ENCODE data around the gene SLC22A17. TPM values are rescaled to one million over a fixed set of nuclear protein-coding genes. Genes with fewer than 3 reads are reported as not detected.

SLC22A17 gene
- polyA plus RNA-seq, 4 donors, result 50.8 to 79.6 (median 69.3) TPM

DNA sequence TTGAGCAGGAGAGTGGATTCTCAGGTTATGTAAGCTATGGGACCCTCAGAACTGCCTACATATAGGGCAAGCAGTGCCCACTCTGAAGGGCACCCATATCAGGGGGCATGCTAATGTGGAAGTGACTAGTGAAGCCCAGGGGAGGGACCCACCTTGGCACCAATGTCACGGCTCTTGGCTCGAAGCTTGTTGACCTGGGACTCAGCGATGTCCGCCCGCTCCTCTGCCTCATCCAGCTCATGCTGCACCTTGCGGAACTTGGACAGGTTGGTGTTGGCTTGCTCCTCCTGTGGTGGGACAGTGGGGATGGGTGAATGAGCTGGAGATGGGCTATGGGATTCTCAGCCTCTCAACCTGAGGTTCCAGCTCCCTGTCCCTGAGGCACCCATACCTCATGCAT, 29.6 kb upstream of the SLC22A17 start:
- no peak for DNase-seq (ENCODE audit: low read depth in 4 of 4, low spot score in 2 of 4)

DNA sequence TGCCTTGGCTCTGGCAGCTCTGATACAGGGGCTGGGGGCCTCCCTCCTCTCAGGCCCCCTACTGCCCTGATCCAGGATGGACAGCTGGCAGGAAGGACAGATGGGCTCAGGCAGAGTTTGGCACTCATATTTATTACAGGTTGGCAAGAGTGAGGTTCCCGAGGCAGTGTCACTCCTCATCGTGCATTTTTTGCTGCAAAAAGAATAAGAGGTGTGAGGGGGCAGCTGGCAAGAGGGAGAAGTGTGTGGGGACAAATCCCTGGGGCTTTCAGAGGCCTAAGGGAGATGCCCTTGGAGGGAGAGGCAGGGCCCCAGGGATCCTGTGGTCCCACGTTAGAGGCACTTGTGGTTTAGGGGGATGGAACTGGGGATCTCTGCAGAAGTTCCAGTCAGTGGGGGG, 29.2 kb upstream of the SLC22A17 start:
- DNase-seq (ENCODE audit: low read depth in 4 of 4, low spot score in 2 of 4), result no peak

DNA sequence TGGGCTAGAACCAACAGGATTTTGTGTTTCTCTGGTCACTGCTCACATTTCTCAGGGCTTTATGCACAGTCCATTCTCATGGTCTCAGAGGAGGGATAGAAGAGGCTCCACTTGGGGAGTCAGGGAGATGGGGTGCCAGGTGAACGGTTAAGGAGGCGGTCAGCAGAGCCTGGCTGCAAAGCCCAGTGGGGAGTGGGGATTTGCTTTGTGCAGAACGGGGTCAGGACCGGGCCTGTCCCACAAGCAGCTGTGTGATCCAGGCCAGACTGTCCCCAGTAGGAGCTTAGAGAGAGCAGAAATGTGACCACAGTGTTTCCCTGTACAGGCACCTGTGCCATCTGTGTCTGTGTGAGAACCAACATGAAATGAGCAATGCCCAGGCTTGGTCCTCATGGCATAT, 28.3 kb upstream of the SLC22A17 start:
- DNase-seq (ENCODE audit: low read depth in 4 of 4, low spot score in 2 of 4), result no peak

DNA sequence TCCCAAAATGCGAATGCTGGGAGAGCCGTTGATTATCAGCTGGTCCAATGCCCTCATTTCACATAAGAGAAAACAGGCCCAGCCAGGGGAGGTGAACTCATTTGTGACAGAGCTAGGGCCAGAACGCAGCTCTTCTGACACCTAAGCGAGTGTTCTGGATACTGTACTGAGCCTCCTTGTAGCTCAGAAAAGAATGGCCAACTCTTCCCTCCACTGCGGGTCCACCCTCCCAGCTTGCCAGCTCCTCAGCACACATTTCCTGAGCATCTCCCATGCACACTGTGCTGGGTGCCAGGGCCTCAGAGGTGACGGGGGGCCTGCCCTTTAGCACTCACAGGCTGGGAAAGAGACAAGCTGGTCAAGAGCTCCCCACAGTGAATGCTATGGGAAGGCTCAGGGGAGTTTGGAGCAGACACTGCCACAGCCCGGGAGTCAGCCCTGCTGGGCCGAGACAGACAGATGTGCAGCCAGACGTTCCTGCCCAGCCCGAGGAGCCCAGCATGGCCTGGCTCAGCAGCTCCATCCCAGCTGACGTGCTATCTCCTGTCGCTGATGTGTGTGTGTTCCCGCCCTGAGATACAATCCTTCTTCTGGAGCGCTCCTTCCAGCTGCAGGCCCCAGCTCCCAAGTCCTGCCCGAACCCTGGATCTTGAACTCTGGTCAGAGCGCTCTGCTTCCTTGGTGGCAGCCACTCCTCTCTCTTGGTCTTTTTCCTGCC, 27.7 kb upstream of the SLC22A17 start:
- no peak for DNase-seq (ENCODE audit: low read depth in 4 of 4, low spot score in 2 of 4)

DNA sequence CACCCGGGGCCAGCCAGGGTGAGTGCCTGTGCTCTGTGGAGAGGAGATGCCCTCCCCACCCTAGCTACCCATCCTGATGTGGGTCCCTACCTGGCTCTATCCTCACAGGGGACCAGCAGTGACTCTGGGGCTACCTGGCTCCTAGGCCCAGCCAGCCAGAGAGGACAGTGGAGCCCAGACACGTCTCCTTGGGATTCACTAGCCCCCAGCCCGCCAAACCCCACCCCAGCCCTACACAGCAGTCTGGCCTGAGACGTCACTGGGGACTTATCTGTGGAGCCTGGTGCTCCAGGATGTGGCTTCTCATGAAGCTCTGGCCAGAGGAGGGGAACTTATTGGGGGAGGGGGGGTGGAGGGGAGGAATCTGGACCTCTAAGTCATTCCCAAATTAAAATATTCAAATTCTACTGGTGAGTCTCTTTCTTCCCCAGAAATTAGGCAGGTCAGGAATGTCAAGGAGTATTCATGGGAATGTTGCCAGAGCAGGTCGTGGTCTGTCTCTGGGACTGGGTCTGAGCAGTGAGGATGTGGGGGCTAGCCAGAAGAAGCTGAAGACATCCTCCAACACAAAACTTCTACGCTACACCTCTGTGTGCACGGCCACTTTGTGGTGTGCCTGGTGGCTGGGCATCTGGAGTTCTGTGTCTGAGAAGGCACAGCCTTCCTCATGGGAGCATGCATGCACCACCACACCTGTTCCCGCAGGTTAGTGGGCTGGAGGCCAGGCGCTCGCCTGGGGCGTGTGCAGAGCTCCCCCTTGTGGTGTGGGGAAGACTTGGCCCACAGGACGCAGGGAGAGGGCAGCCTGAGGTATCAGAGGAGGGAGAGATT, 26.9 kb upstream of the SLC22A17 start:
- no peak for DNase-seq (ENCODE audit: low read depth in 4 of 4, low spot score in 2 of 4)

DNA sequence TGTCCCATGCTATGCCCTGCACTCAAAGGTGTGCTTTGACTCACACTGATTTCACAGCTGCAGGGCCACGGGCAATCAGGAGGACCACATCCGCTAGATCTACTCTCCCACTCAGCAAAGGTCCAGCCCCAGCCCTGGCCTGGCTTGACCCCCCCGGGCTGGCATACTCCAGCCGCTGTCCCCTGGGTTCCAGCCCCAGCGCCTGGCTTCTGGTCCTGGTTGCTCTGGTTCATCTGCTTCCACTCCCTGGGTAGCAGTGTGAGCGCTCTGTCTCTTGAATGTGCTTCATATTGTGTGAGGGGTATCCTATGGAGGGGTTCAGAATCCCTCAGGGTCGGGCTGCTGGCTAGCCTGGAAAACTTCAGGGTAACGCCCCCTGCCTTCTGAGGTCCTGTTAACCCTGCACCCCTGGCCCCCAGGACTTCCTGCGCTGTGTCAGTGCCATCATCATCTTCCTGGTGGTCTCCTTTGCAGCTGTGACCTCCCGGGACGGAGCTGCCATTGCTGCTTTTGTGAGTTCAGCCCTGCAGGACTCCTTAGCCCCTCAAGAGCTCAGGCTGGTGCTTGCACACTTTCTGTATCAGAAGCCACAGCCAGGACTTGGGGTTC, 26.0 kb upstream of the SLC22A17 start:
- no peak for DNase-seq (ENCODE audit: low read depth in 4 of 4, low spot score in 2 of 4)

DNA sequence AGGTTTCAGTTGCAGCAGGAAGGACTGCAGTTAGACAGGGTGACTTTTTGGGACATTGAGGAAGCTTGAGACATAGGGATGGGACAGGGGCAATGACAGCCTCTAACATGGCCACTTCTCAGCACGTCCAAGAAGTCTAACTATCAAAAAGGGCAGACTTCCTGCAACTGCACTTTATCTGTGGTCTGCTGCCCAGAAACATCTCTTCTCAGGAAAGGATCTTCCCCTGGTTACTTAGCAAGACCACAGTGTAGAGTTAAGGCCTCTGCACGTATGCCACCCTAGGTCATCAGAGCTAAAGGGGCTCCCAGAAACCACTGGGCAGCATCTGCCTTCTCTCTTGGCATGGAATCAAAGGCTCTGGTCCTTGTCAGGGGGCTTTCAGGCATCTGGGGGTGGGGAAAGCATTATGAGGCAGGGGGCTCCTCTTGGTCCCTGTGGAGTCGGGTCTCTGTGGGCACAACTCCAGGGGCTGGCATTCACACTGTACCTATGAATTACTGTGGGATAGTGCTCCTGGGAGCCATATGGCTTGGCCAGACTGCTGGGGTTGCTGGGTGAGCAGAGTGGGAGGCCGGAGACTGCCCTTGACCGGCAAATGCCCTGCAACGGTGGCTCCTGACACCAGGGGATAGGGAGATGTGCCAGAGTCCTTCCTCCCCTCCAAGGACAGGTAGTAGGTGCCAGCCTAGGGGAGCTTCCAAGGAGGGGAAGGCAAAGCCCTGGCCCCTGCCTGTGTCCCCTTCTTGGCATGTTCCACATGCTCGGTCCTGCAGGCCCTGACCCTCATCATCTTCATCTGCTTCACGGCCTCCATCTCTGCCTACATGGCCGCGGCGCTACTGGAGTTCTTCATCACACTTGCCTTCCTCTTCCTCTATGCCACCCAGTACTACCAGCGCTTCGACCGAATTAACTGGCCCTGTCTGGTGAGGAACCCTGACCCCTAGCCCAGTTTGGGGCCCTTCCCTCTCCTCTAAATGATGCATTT, 25.2 kb upstream of the SLC22A17 start:
- DNase-seq (ENCODE audit: low read depth in 4 of 4, low spot score in 2 of 4), result no peak

DNA sequence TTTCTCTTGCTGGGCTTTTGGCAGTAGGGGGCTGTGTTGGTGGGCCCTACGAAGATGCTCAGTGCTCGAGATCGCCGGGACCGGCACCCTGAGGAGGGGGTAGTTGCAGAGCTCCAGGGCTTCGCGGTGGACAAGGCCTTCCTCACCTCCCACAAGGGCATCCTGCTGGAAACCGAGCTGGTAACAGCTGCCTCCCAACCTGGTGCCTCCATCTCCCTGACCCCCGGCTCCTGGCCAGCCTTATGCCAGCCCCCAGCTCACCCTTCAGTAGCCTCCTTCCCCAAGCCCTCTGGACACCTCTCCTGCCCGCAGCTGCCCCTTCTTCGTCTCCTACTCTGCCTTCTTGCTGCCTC, 24.5 kb upstream of the SLC22A17 start:
- DNase-seq (ENCODE audit: low read depth in 4 of 4, low spot score in 2 of 4), result no peak

DNA sequence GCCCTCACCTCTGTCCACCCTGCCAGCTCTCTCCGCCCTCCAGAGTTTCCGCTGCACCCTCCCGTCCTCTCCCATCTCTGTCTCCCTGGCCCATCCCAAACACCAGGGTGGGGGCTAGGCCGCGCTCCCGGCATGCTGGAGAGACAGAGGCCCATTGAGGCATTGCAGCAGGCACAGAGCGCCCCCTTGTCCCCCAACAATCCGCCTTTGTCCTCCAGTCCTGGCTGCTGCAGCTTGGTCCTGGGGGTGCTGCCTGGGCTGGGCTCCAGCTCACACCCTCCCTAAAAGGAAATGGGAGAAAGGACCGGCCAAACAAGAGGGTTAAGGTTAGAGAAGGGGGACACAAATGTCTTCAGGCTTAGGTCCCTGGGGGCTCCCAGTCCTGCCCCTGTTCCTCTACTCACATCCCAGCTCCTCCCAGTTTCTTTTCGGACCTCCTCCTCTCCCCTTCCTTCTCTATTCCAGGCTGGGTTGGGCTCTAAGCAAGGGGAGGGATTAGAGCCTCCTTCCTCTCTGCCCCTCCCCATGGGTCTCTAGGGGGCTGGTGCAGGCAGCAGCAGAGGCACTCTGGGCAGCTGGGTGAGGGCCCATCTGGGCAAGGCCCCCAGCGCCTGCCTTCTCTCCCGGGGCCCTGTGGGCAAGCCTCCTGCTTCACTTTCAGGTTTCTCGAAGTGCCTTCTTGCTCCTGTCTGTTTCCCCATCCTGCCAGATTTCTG, 24.0 kb upstream of the SLC22A17 start, which contains the start of gene CMTM5:
TSS of gene CMTM5 (plus strand) at position 565 of the 716 bp plus-strand sequence. CDS start 206 bp downstream, outside the sequence.
- DNase-seq (ENCODE audit: low read depth in 4 of 4, low spot score in 2 of 4), result no peak

DNA sequence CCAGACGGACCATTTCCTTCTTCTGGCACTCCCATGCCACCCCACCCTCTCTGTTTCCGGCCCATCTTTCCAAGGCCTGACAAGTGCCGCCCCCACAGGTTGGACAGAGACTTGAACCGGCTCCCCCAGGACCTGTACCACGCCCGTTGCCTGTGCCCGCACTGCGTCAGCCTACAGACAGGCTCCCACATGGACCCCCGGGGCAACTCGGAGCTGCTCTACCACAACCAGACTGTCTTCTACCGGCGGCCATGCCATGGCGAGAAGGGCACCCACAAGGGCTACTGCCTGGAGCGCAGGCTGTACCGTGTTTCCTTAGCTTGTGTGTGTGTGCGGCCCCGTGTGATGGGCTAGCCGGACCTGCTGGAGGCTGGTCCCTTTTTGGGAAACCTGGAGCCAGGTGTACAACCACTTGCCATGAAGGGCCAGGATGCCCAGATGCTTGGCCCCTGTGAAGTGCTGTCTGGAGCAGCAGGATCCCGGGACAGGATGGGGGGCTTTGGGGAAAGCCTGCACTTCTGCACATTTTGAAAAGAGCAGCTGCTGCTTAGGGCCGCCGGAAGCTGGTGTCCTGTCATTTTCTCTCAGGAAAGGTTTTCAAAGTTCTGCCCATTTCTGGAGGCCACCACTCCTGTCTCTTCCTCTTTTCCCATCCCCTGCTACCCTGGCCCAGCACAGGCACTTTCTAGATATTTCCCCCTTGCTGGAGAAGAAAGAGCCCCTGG, 23.0 kb upstream of the SLC22A17 start:
- no peak for DNase-seq (ENCODE audit: low read depth in 4 of 4, low spot score in 2 of 4)

DNA sequence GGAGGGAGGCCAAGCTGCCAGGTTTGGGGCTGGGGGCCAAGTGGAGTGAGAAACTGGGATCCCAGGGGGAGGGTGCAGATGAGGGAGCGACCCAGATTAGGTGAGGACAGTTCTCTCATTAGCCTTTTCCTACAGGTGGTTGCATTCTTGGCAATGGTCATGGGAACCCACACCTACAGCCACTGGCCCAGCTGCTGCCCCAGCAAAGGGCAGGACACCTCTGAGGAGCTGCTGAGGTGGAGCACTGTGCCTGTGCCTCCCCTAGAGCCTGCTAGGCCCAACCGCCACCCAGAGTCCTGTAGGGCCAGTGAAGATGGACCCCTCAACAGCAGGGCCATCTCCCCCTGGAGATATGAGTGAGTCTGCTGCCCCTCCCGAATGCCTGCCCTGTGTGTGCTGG, 20.4 kb upstream of the SLC22A17 start:
- DNase-seq (ENCODE audit: low read depth in 4 of 4, low spot score in 2 of 4), result no peak

DNA sequence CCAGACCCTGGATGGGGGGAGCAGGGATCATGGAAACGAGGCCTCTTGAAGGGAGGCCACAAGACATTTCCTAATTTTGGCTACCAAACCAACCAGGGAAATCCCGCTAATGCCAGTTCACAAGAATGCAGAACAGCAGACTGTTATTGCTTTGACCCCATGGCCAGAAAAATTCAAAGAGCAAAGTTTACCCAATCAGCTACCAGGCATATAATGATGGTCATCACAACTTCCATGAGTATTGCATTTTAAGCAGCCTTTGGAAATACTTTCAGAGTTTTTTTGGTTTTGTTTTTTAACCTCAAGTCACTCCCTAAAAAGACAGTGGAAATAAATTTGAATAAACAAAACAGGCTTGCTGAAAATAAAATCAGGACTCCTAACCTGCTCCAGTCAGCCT, 19.8 kb upstream of the SLC22A17 start, which contains the start of gene IL25:
TSS of gene IL25 (plus strand) at position 301 of the 400 bp plus-strand sequence.
- no peak for DNase-seq (ENCODE audit: low read depth in 4 of 4, low spot score in 2 of 4)

DNA sequence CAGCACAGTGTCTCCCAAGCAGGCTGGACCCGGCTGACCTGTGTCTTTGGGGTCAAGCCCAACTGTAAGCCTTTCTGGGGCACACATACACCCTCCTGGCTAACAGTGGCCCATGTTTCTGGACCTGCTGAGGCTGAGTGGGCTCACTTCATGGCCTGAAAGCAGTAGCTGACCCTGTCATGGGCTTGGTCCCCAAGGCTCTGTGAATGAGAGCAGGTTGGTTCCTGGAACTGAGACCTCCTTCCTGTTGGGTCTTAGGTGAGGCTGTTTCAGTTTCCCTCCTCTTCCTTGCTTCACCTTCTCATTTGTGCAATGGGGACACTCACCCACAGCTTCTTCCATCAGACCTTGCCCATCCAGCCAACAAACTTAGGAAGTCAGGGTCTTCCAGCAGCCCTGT, 19.2 kb upstream of the SLC22A17 start:
- DNase-seq (ENCODE audit: low read depth in 4 of 4, low spot score in 2 of 4), result no peak

DNA sequence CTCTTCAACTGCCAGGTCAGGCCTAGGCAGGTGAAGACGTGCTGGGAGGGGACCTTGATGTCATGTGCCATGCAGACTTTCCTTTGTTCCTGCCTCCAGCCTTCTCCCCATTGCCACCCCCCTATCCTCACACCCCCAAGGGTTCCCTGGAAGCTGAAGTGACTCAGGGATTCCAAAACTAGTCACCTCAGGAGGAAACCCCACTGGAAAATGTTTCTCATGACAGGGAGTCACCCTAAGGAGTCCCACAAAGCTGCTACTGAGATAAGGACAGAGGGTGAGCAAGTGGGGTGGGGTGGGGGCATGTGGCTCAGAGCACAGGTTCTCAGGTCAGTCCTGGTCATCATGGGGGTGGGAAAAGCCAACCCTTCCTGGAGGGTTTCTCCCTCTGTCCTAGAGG, 17.5 kb upstream of the SLC22A17 start:
- no peak for DNase-seq (ENCODE audit: low read depth in 4 of 4, low spot score in 2 of 4)

DNA sequence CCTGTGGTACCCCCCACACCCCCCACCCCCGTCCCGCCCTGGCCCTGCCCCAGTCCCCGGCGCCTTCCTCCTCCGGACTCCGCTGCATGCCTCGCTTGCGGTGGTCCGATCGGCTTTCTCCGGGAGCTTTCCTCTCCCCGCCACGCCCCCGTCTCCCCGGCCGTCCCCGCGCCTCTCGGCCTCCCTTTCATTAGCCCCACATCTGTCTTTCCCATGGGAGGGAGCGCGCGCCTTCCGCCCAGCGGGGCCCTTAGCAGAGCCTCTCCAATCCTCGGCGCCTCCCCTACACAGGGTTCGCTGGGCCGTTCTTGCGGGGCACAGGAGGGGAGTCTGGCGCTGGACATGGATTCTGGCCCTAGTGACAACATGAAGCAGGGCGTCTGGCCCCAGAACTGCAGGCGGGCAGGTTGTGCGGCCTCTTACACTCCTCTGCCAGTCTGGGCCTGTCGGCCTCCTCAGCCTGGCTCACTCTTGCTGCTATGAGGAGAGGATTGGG, 13.8 kb upstream of the SLC22A17 start:
- peak; percentile 69 to 80 (median 74) for DNase-seq (ENCODE audit: low read depth in 4 of 4, low spot score in 2 of 4)

DNA sequence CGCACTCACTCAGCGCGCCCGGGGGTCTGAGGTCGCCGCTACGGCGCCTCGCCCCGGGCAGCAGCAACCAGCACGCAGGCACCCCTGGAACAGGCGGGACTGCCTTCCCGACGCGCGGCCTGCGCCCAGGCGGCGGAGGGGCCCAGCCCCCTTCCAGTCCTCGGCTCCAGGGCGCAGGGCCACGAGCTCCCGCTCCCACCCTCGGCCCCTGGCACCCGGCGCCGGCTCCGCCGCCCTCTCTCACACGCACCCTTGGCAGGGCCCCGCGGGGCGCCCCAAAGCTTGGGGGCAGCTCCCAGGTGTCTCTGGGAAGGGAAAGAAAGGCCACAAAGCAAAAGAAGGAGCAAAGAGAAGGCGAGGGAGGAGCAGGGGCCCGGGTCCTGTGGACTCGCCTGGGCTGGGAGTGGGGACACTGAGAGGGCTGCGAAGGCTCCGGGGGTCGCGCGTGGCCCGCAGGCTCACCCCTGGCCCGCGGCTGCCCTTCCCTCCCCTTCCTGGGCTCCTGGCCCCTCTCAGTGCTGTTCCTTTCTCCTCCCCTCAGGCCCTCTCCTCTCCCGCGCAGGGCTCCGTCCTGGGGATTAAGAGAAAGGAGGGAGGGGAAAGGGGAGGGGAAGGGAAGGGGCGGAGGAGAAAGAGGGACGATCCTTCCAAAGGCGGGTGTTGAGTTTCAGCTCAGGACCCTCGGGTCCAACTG, 13.2 kb upstream of the SLC22A17 start:
- DNase-seq (ENCODE audit: low read depth in 4 of 4, low spot score in 2 of 4), result peak; percentile 79 to 93 (median 87)

DNA sequence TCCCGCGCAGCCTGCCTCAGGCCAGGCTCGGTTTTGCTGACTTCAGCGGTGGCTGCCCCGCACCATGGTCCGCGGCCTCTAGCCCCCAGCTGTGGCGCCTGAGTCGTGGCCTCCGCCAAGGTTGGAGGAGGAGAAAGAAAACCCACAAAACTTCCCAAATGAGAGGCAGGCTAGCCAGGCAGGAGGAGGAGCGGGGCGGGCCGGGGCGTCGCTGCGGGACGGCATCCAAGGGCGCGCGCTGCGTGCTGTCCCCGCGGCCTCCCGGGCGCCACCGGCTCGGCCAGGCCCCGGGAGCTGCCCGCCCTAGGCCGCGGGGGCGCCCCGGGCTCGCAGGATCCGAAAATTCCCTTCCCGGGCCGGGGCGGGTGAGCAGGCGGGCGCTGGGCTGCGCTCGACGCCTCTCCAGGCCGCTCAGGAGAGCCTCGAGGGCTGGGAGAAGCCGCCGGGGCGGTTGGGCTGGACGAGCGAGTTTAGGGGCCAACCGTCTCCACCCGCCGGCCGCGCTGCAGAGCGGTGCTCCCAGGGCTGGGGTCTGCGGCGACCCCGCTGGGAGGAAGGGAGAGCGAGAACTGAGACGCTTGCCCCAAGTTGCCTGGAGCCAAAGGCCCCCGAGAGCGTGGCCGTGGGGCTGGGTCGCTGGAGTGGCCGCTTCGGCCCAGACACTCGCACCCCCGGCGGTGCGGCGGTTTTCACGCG, 12.5 kb upstream of the SLC22A17 start, which contains the start of gene EFS:
TSS of gene EFS (minus strand) at position 137 of the 696 bp plus-strand sequence. CDS start 147 bp downstream, outside the sequence.
- peak in 2 of 4 donors; percentile 32 to 37 for DNase-seq (ENCODE audit: low read depth in 4 of 4, low spot score in 2 of 4)

All from left renal cortex interstitium (tissue), 4 donors.